Bronchial epithelial cell (primary cell): ENCODE measurements around the gene VEPH1. TPM values are rescaled to one million over a fixed set of nuclear protein-coding genes. Genes with fewer than 3 reads are reported as not detected.
"Not testable (repeated sequence)": the region's sequence is repeated elsewhere in the genome, so short reads cannot be mapped to it uniquely, and the experiment has no call there.

Experiments
- DNase-seq: peaks from one replicate; pipeline ENCODE4 v3.0.0-alpha.2; 2010; ENCODE audit warnings: low read depth
- FAIRE-seq: peaks from 2 replicates; lab custom pipeline; 2011; peaks lifted over from hg19 to GRCh38; lab: Jason Lieb, UNC
- H3K27me3 ChIP-seq: 2 replicates; pipeline ENCODE4 v1.5.1; 2011; ENCODE audit warnings: low read length; ENCODE audit not compliant: control insufficient read depth, insufficient read depth
- H3K36me3 ChIP-seq: 2 replicates; pipeline ENCODE4 v1.5.1; 2011; ENCODE audit warnings: low read length; ENCODE audit not compliant: control insufficient read depth, insufficient read depth
- H3K4me3 ChIP-seq: 2 replicates; pipeline ENCODE4 v1.5.1; 2011; ENCODE audit warnings: mild to moderate bottlenecking, low read depth, low read length, control low read depth
- CTCF ChIP-seq: IDR thresholded peaks from 2 replicates; pipeline ENCODE4 v1.5.1; 2011; ENCODE audit warnings: mild to moderate bottlenecking, moderate library complexity, low read length, control low read depth, inconsistent platforms; ENCODE audit not compliant: insufficient read depth, severe bottlenecking
- total RNA-seq: library from RNA; depleted of rRNA; stranded (reverse); fragments of >200 nt; gene quantifications from 2 replicates; pipeline ENCODE4 v1.2.1, GENCODE V29; 2014

Gene VEPH1
- total RNA-seq, 1 donor from 2014 or later, result 1.3 TPM

- FAIRE-seq (no peak), DNase-seq (no peak)
- TF ChIP-seq CTCF, result no peak
- Histone ChIP-seq H3K27me3 (no peaks in the 10 kb centered on the region), H3K4me3 (no peak overlapping the region), H3K36me3 (no peaks in the 10 kb centered on the region)
These were observed 151.2 kb downstream of the VEPH1 start for GRCh38 chr3:157351981-157352380.

GRCh38 chr3:157350651-157351050 is 152.6 kb downstream of the VEPH1 start:
- not testable (repeated sequence) for FAIRE-seq, H3K27me3 ChIP-seq, DNase-seq, H3K36me3 ChIP-seq, H3K4me3 ChIP-seq

- not testable (repeated sequence) for H3K36me3 ChIP-seq, H3K27me3 ChIP-seq, DNase-seq, FAIRE-seq, H3K4me3 ChIP-seq
These were observed 154.7 kb downstream of the VEPH1 start for GRCh38 chr3:157348304-157349075.

- no peak for FAIRE-seq
- no peak for DNase-seq
These were observed 155.5 kb downstream of the VEPH1 start for GRCh38 chr3:157347577-157348303.

GRCh38 chr3:157336252-157337009 is 166.8 kb downstream of the VEPH1 start:
- FAIRE-seq (no peak), DNase-seq (peak; percentile 9)
- Histone ChIP-seq H3K4me3 (no peak overlapping the region), H3K36me3 (no peaks in the 10 kb centered on the region), H3K27me3 (no peaks in the 10 kb centered on the region)
- no peak for TF ChIP-seq CTCF

More at GRCh38 chr3:157347577-157348303, 155.5 kb downstream of the VEPH1 start:
- Histone ChIP-seq H3K36me3 (no peaks in the 10 kb centered on the region), H3K4me3 (no peak overlapping the region), H3K27me3 (no peaks in the 10 kb centered on the region)
- TF ChIP-seq CTCF, result peak; percentile 21

GRCh38 chr3:157335233-157336076 is 167.8 kb downstream of the VEPH1 start:
- H3K4me3 ChIP-seq, result no peak overlapping the region
- TF ChIP-seq CTCF, result no peak
- no peak for FAIRE-seq
- H3K36me3 ChIP-seq, result no peaks in the 10 kb centered on the region
- no peaks in the 10 kb centered on the region for H3K27me3 ChIP-seq
- DNase-seq, result peak; percentile 25
